ENCODE results near the gene ITGAE.
A peak's percentile ranks its signal among the peaks of the same experiment; 100 is the strongest.

The ITGAE gene

DNA sequence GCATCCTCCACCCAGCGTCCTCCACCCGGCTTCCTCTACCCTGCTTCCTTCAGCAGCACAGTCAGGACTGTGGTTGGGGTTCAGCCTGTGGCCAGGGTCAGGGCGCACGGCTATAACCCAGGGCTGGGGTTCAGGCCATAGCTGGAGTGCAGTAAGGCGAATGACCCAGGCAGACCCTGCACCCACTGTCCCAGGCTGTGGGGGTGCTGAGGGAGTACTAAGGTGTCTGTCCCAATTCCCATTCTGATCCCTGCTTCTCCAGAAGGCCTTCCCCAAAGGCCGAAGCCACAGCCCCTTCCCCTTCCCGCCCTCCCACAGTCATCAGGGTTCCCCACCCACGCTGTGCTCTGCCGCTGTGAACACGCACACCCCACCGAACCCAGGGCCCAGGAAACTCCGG, 119.9 kb downstream of the ITGAE start:
- no peak for DNase-seq
- intact Hi-C loops (cut with DNase I), result no loop called here

- intact Hi-C loops (cut with DNase I), result no loop called here
- peak in 1 of 10 donors; percentile 57 for DNase-seq
Observed at GRCh38 chr17:3679531-3680126, 121.4 kb downstream of the ITGAE start.

DNA sequence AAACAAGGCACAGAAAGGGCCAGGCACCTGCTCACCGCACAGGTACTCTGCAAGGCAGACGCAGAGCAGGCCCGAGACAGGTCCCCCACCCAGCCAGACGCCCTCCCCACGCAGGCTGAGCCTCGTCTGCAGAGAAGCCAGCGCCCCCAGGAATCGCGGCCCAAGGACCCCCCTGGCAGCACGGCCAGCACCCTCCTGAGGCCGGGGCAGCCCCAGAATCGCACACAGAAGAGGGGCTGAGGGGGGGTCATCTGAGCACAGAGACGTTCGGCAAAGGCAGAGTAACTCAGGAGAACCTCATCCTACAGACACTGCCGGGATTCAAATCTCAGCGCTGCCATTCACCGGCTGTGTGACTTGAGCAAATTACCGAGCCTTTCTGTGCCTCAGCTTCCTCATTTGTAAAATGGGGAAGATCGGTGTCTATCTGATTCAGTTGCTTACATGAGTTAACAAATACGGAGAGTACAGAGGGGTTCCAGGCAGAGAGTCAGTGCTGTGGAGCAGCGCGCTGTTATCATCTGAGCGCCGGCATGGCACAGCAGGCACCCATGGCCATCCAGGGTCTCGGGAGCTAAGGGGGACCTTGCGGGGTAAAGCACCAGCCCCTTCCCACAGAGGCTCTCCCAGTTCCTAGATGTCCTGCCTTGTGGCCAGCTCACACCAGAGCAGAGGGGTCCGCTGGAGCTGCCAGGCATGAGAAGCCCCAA, 122.0 kb downstream of the ITGAE start:
- intact Hi-C loops (cut with DNase I), result no loop called here
- DNase-seq, result no peak

GRCh38 chr17:3678095-3678820, 122.7 kb downstream of the ITGAE start:
- intact Hi-C loops (cut with DNase I), result no loop called here
- DNase-seq, result peak in 9 of 10 donors; percentile 34 to 97 (median 85)

DNA sequence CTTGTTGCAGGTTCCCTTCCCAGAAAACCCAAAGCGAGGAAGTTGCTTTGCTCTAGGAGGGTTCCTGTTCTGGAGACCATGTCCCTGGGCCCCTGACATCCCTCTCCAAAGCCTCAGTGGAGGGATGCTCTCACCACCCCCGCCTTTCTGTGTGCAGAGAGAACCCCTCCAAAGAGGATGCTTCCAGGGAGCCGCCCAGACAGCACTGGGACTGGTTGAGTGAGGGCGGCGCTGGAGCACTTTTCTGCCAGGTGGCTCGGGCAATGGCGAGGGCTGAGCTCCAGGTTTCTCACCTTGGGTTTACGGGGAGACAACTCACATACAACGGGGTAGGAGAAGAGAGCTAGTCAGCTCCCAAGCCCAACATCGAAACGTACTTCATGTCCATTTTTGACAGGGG, 125.1 kb downstream of the ITGAE start:
- no peak for DNase-seq
- intact Hi-C loops (cut with DNase I), result no loop called here

- DNase-seq, result no peak
Observed at GRCh38 chr17:3672571-3672970, 128.4 kb downstream of the ITGAE start.

DNA sequence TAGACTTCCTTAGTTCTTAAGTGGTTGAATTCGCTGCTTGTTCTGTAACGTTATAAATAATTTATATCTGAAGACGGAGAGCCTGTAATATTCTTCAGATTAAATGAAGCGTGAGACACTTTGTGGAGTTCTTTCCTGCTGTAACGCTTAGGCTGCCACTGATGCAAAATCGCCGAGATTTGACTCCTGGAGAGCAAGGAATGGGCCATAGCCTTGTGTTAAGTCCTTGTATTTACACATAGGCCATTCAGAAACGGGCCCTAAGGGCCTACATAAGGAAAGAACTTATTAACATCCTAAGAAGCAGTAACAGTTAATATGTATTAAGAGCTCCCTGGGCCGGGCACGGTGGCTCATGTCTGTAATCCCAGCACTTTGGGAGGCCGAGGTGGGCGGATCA, 131.4 kb downstream of the ITGAE start:
- DNase-seq, result no peak
- intact Hi-C loops (cut with DNase I), result no loop called here

More at GRCh38 chr17:3672571-3672970, 128.4 kb downstream of the ITGAE start:
- intact Hi-C loops (cut with DNase I), result no loop called here

DNA sequence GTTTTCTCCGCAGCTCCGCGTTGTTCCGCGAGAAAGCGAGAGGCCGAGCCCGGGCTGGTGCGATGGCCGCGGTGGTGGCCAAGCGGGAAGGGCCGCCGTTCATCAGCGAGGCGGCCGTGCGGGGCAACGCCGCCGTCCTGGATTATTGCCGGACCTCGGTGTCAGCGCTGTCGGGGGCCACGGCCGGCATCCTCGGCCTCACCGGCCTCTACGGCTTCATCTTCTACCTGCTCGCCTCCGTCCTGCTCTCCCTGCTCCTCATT, 132.0 kb downstream of the ITGAE start:
- DNase-seq, result no peak
- intact Hi-C loops (cut with DNase I), result no loop called here

GRCh38 chr17:3668279-3669084, 132.5 kb downstream of the ITGAE start, which contains the start of the genes EMC6 and TAX1BP3:
Gene EMC6, plus strand, starts transcription at chr17:3668812. Its CDS starts 335 bp downstream, at chr17:3669147.
Gene TAX1BP3, minus strand, starts transcription at chr17:3668578. Its CDS starts 52 bp downstream, at chr17:3668526.
- intact Hi-C loops (cut with DNase I), result loop anchor here (1.0 kb wide), 1 partner anchor 32 kb away; the partner anchor contains the start of genes CTNS and SHPK

DNA sequence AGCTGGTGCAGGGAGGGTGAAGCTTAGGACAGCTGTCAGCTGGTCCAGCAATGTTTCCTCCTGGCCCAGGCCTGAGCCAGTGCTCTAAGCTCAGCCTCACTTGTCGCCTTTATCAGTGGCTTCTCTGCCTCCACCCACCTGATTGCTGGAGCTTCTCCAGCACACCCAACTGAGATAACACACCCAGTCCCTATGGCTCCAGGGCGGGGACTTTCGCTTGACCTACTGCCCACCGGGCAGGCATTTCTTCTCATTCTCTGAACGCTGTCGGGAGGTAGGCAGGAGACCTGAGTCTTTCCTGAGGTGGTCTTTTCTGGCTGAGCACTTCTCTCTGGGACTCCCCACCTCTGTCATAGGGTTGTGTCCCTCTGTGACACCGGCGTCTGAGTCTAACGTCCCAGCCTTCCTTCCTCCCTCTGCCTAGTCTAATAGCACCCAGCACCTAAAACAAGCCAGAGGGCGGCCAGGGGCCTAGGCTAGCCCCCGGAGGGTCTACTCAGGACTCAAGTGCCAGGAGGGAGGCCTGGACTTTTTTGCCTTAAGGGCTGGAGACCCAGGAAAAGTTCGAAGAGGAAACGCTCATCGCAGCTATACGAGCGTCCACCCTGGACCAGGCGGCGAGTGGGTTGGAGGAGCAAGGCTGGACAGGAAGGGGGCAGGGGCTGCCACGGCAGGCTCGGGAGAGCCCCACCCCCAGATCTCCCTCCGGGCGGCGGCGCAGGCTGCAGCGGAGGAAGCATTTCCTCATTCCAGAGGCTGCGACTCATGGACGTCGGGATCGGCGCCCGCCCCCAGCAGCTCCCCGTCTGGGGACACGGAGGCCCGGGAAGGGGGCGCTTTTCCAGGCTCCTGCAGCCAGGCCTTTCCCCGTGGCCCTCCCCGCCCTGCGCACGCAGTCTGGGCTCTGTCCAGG, 133.4 kb downstream of the ITGAE start:
- intact Hi-C loops (cut with DNase I), result loop anchor here (1.0 kb wide), 1 partner anchor 31 kb away; the partner anchor contains the start of genes CTNS and SHPK
- peak; percentile 38 to 95 (median 66) for DNase-seq

More at GRCh38 chr17:3668279-3669084, 132.5 kb downstream of the ITGAE start, which contains the start of the genes EMC6 and TAX1BP3:
- DNase-seq, result peak; percentile 96 to 100 (median 98)

DNA sequence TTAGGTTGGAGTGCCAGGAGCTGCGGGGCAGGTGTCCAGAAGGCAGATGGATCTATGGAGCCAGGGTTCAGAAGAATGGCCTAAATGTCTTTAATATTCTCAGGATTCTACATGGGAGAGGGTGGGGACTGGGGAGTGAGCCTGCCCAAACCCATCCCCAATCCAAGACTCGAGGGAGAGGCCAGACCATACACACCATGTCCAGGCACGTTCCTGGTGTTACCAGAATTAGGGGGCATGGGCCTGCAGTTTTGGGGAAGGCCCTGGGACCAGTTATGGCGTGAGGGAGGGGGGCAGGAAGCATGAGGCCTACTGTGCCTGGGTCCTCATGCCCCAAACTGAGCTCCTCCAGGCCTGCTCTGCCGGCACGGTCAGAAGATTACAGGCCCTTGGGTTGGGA, 134.5 kb downstream of the ITGAE start:
- no peak for DNase-seq
- intact Hi-C loops (cut with DNase I), result no loop called here

- peak in 4 of 10 donors; percentile 44 to 88 (median 54) for DNase-seq
- intact Hi-C loops (cut with DNase I), result no loop called here
Observed at GRCh38 chr17:3665834-3666233, 135.2 kb downstream of the ITGAE start.
